H7 (cell line): ENCODE measurements around the gene SLC6A17. TPM values are rescaled to one million over a fixed set of nuclear protein-coding genes. Genes with fewer than 3 reads are reported as not detected.

Experiments
- DNase-seq: peaks from one replicate; pipeline ENCODE4 v3.0.0; 2012
- H3K27me3 ChIP-seq: 2 replicates; pipeline ENCODE4 v1.6.0; 2011; ENCODE audit warnings: mild to moderate bottlenecking, low read length; ENCODE audit not compliant: control insufficient read depth, insufficient read depth
- H3K36me3 ChIP-seq: replicated peaks from 2 replicates; pipeline ENCODE4 v1.5.1; 2011; ENCODE audit warnings: low read length; ENCODE audit not compliant: control insufficient read depth, insufficient read depth
- H3K4me3 ChIP-seq: 2 replicates; pipeline ENCODE4 v1.5.1; 2011; ENCODE audit warnings: low read depth, mild to moderate bottlenecking, control low read depth, low read length, moderate library complexity; ENCODE audit not compliant: insufficient read depth
- total RNA-seq: library from RNA; depleted of rRNA; stranded (reverse); fragments of >200 nt; shearing (Covaris generic); gene quantifications from 2 replicates; pipeline ENCODE4 v1.2.3, GENCODE V29; 2014

SLC6A17 gene
- total RNA-seq, 1 experiment from 2014 or later = 0.17 TPM

DNA sequence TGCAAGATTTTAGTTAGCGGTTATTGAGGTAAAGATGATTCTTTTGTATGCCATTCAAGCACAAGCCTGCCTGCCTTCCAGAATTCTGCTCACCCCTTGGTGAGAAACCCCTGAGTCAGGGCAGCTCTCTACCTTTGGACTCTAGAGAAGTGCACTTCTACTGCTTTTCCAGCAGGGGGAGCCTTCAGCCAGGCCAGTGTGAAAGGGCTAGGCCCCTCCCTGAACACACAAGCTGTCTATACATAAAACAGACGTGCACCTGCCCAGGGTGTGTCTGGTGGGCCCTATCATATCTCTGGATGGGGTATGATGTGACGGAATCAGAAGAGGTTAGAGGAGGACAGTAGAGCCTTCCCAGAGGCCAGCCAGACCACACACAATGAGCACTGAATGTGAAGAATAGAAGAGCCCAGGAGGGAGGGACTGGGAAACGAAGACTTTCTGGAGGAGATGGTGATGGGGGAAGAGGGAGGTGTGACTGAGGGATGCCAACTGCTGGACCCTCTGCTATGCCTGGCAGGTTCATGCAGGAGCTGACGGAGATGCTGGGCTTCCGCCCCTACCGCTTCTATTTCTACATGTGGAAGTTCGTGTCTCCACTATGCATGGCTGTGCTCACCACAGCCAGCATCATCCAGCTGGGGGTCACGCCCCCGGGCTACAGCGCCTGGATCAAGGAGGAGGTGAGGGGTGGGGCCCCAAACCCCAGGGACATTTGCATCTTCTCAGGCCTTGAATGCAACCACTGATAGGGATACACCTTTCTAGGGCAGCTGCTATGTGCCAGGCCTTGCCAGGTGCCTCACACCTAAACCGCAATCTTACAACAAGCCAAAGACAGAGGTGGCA is 46.8 kb downstream of the SLC6A17 start:
- no peaks in the 10 kb centered on the region for H3K36me3 ChIP-seq
- H3K27me3 ChIP-seq = no peaks in the 10 kb centered on the region
- DNase-seq = peak; percentile 95
- no peak overlapping the region for H3K4me3 ChIP-seq

DNA sequence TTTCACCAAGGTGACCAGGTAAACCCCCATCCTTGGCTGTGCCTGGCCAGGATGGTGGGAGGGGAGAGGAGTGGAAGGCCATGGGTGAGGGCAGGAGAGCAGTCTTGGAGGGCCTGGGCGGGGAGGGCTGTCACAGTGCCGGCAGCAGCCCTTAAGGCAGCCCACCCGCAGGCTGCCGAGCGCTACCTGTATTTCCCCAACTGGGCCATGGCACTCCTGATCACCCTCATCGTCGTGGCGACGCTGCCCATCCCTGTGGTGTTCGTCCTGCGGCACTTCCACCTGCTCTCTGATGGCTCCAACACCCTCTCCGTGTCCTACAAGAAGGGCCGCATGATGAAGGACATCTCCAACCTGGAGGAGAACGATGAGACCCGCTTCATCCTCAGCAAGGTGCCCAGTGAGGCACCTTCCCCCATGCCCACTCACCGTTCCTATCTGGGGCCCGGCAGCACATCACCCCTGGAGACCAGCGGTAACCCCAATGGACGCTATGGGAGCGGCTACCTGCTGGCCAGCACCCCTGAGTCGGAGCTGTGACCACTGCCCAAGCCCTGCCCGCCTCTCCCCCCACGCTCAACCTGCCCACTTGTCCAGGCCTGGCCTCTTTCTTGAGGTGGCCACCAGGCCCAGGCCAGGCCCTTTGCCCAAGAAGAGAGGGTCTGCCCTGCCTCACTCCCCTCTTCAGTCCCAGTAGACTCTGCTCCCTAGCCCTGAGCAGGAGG is 47.8 kb downstream of the SLC6A17 start:
- DNase-seq = no peak
- Histone ChIP-seq H3K27me3 (no peaks in the 10 kb centered on the region), H3K4me3 (no peak overlapping the region), H3K36me3 (no peaks in the 10 kb centered on the region)

- H3K36me3 ChIP-seq = no peaks in the 10 kb centered on the region
- no peak overlapping the region for H3K4me3 ChIP-seq
- no peaks in the 10 kb centered on the region for H3K27me3 ChIP-seq
- no peak for DNase-seq
Measured at GRCh38 chr1:110198746-110199145, 48.5 kb downstream of the SLC6A17 start.

- DNase-seq = no peak
- Histone ChIP-seq H3K27me3 (no peaks in the 10 kb centered on the region), H3K4me3 (no peak overlapping the region), H3K36me3 (no peaks in the 10 kb centered on the region)
Measured at GRCh38 chr1:110200190-110200589, 49.9 kb downstream of the SLC6A17 start.

- DNase-seq = no peak
- Histone ChIP-seq H3K27me3 (no peaks in the 10 kb centered on the region), H3K4me3 (no peak overlapping the region), H3K36me3 (no peaks in the 10 kb centered on the region)
Measured at GRCh38 chr1:110200666-110201065, 50.4 kb downstream of the SLC6A17 start.

- Histone ChIP-seq H3K4me3 (no peak overlapping the region), H3K36me3 (no peaks in the 10 kb centered on the region), H3K27me3 (no peaks in the 10 kb centered on the region)
- DNase-seq = no peak
Measured at GRCh38 chr1:110201157-110201825, 51.0 kb downstream of the SLC6A17 start.

DNA sequence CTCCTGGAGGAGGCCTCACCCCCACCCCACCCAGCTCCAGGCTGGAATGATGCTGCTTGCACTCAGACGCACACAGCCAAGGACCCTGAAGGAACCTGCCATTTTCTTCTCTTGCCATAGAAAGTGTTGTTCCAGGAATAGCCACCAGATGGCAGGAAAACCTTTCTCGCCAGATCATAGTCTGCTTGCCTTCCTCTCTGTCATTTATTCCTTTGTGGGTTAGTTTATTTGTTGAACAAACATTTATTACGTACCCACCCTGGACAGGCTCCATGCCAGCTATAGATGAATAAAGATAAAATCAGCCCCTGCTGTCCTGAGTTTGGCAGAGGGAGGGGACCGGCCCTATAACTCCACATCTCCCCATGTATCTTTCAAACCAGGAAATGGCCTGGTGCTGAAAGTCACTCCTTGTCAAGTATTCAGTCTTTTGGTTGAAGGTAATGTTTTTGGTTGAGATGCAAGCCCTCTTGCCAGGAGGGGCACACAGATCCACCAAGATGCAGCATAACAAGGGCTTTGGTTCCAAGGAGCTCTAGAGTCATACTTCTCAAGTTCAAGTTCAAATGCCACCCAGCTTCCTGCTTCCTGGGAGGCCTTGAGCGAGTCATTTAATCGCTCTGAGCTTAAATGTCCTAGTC is 52.8 kb downstream of the SLC6A17 start:
- H3K27me3 ChIP-seq = no peaks in the 10 kb centered on the region; the same call in 1 of the 2 replicates
- peak; percentile 81 for DNase-seq
- no peaks in the 10 kb centered on the region for H3K36me3 ChIP-seq
- H3K4me3 ChIP-seq = no peak overlapping the region

DNA sequence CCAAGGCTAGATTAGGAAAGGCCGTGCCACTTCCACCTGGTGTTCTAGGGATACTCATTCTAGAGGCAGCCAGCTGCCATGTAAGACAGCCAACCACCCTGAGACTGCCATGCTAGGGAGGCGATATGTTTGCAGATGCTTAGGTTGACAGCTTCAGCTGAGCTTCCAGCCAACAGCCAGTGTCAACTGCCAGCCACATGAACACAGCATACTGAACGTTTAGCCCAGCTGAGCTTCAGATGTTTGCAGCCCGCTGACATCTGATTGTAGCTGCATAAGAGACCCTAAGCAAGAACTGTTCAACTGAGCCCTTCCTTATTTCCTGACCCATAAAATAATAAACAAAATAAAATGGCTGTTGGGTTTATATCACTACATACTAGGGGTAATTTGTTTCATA is 54.9 kb downstream of the SLC6A17 start:
- no peak for DNase-seq
- Histone ChIP-seq H3K27me3 (peaks cover 11% of the 10 kb centered on the region; the same call in 1 of the 2 replicates), H3K4me3 (no peak overlapping the region), H3K36me3 (no peaks in the 10 kb centered on the region)

DNA sequence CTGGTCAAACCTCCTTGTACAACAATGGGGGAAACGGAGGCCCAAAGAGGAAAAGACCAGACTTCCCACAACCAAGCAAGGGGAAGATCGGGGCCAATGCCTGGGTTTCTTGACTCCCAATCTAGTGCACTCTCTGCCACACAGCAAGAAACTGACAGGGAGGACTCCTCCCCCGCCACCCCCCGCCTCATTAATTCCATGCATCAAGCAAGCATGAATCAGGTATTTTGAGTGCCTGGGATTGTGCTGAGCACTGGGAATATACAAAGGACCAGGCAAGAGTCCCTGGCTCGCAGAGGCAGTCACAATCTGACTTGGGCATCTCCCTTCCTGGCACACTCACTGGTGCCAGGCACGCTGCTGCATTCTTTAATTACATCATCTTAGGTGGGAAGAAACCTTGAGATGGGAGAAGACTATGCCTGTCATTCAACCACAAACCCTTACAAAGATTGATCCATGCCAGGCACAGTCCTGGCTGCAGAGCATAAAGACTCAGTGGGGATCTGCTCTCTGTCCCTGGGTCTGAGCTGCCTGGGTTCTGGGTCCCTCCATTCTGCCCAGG is 55.4 kb downstream of the SLC6A17 start:
- H3K27me3 ChIP-seq = peaks cover 12% of the 10 kb centered on the region; the same call in 1 of the 2 replicates
- DNase-seq = no peak
- no peaks in the 10 kb centered on the region for H3K36me3 ChIP-seq
- H3K4me3 ChIP-seq = no peak overlapping the region

DNA sequence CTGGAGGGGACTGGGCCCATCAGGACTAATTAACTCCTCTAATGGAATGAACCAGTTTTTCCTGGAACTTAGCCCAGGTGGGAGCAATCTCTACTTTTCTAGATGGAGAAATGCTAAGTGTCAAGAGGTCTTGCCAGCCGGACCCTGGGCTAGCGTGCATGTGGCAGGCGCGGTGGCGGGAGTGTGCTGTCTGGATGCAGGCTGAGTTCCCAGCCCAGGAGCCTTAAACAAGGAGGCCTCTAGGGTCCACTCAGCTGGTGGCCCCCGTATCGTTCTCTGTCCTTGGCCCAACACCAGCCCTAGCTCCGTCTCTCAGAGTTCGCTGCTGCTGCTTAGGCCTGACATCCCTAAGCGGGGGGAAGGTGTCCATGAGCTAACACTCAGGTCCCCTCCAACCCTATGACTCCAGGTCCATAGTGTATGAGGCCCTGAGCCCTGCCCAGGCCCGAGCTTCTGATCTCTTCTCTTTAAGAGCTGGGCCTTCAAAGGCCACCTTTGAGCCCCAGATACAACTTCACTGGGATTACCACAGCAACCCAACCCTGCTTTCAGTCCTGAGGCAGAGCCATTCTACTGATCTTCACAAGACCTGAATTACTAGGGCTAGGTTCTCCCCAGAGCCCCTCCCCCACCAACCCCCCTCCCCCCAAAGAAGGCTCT is 56.1 kb downstream of the SLC6A17 start:
- Histone ChIP-seq H3K4me3 (no peak overlapping the region), H3K27me3 (peaks cover 19% of the 10 kb centered on the region), H3K36me3 (no peaks in the 10 kb centered on the region)
- no peak for DNase-seq

DNA sequence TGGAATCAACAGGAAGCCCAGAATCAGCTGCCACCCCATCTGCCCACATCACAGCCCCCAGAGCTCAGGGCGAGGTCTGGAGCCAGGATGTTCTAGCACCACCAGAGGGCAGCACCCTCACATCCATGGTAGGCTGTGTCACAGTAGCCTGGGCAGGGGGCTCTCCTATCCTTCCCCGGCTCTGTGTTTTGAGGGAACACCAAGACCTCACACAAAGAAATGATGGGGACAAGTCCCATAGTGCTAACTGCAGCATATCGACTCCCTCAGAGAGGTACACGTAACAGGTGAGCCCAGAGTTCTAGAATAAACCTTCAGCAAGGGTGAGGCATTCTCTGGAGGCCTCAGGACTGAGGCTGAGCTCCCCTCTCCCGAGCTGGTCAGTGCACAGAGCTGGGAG is 57.5 kb downstream of the SLC6A17 start:
- DNase-seq = peak; percentile 94
- no peak overlapping the region for H3K4me3 ChIP-seq

GRCh38 chr1:110208916-110209645 is 58.8 kb downstream of the SLC6A17 start:
- peak overlapping the region; percentile 70 for H3K4me3 ChIP-seq
- peaks cover 34% of the 10 kb centered on the region for H3K27me3 ChIP-seq
- H3K36me3 ChIP-seq = no peaks in the 10 kb centered on the region
- DNase-seq = no peak

More for the DNA sequence above, 57.5 kb downstream of the SLC6A17 start:
- no peaks in the 10 kb centered on the region for H3K36me3 ChIP-seq
- H3K27me3 ChIP-seq = peaks cover 32% of the 10 kb centered on the region
